Measurements from ENCODE around the gene NFRKB. TPM values are rescaled to one million over a fixed set of nuclear protein-coding genes. Genes with fewer than 3 reads are reported as not detected.
"Not testable (repeated sequence)": the region's sequence is repeated elsewhere in the genome, so short reads cannot be mapped to it uniquely, and the experiment has no call there.

The NFRKB gene
- total RNA-seq, 1 experiment from 2014 or later: 34.2 TPM

- DNase-seq (ENCODE audit: low spot score): no peak
- in situ Hi-C loops (cut with HindIII; ENCODE audit: low sequenced_read_pairs): no loop called here
Observed at GRCh38 chr11:129910360-129910759, 15.0 kb upstream of the NFRKB start.

GRCh38 chr11:129905402-129905801 is 10.0 kb upstream of the NFRKB start:
- no peak for DNase-seq (ENCODE audit: low spot score)
- in situ Hi-C loops (cut with HindIII; ENCODE audit: low sequenced_read_pairs): no loop called here

- DNase-seq (ENCODE audit: low spot score): no peak
- in situ Hi-C loops (cut with HindIII; ENCODE audit: low sequenced_read_pairs): no loop called here
Observed at GRCh38 chr11:129896062-129896461, 684 bp upstream of the NFRKB start.

- DNase-seq (ENCODE audit: low spot score): no peak
- in situ Hi-C loops (cut with HindIII; ENCODE audit: low sequenced_read_pairs): no loop called here
Observed at GRCh38 chr11:129894278-129895125, 876 bp downstream of the NFRKB start.

GRCh38 chr11:129888451-129888850 is 6.9 kb downstream of the NFRKB start:
- in situ Hi-C loops (cut with HindIII; ENCODE audit: low sequenced_read_pairs): no loop called here

GRCh38 chr11:129885381-129885780 is 10.0 kb downstream of the NFRKB start:
- no peak for DNase-seq (ENCODE audit: low spot score)
- in situ Hi-C loops (cut with HindIII; ENCODE audit: low sequenced_read_pairs): no loop called here

More at GRCh38 chr11:129888451-129888850, 6.9 kb downstream of the NFRKB start:
- DNase-seq (ENCODE audit: low spot score): no peak

GRCh38 chr11:129884581-129884980 is 10.8 kb downstream of the NFRKB start:
- DNase-seq (ENCODE audit: low spot score): no peak
- in situ Hi-C loops (cut with HindIII; ENCODE audit: low sequenced_read_pairs): no loop called here

- DNase-seq (ENCODE audit: low spot score): no peak
- in situ Hi-C loops (cut with HindIII; ENCODE audit: low sequenced_read_pairs): no loop called here
Observed at GRCh38 chr11:129881570-129882170, 13.7 kb downstream of the NFRKB start.

GRCh38 chr11:129880311-129880710 is 15.1 kb downstream of the NFRKB start:
- in situ Hi-C loops (cut with HindIII; ENCODE audit: low sequenced_read_pairs): no loop called here
- DNase-seq (ENCODE audit: low spot score): no peak

GRCh38 chr11:129871914-129872313 is 23.5 kb downstream of the NFRKB start:
- in situ Hi-C loops (cut with HindIII; ENCODE audit: low sequenced_read_pairs): no loop called here
- DNase-seq (ENCODE audit: low spot score): no peak

GRCh38 chr11:129868626-129869025 is 26.8 kb downstream of the NFRKB start:
- DNase-seq (ENCODE audit: low spot score); in situ Hi-C loops (cut with HindIII; ENCODE audit: low sequenced_read_pairs): not testable (repeated sequence)

- in situ Hi-C loops (cut with HindIII; ENCODE audit: low sequenced_read_pairs): no loop called here
Observed at GRCh38 chr11:129866311-129866710, 29.1 kb downstream of the NFRKB start.

GRCh38 chr11:129865701-129866100 is 29.7 kb downstream of the NFRKB start:
- no peak for DNase-seq (ENCODE audit: low spot score)
- in situ Hi-C loops (cut with HindIII; ENCODE audit: low sequenced_read_pairs): no loop called here

More at GRCh38 chr11:129866311-129866710, 29.1 kb downstream of the NFRKB start:
- DNase-seq (ENCODE audit: low spot score): no peak

- DNase-seq (ENCODE audit: low spot score): no peak
- in situ Hi-C loops (cut with HindIII; ENCODE audit: low sequenced_read_pairs): no loop called here
Observed at GRCh38 chr11:129864811-129865210, 30.6 kb downstream of the NFRKB start.

GRCh38 chr11:129861702-129862522 is 33.5 kb downstream of the NFRKB start:
- in situ Hi-C loops (cut with HindIII; ENCODE audit: low sequenced_read_pairs): no loop called here
- peak; percentile 6 for DNase-seq (ENCODE audit: low spot score)

- in situ Hi-C loops (cut with HindIII; ENCODE audit: low sequenced_read_pairs): no loop called here
- no peak for DNase-seq (ENCODE audit: low spot score)
Observed at GRCh38 chr11:129856036-129856435, 39.3 kb downstream of the NFRKB start.

- DNase-seq (ENCODE audit: low spot score): no peak
- in situ Hi-C loops (cut with HindIII; ENCODE audit: low sequenced_read_pairs): no loop called here
Observed at GRCh38 chr11:129855086-129855485, 40.3 kb downstream of the NFRKB start.

GRCh38 chr11:129854232-129854805 is 41.1 kb downstream of the NFRKB start:
- in situ Hi-C loops (cut with HindIII; ENCODE audit: low sequenced_read_pairs): no loop called here
- no peak for DNase-seq (ENCODE audit: low spot score)

GRCh38 chr11:129853518-129854231 is 41.7 kb downstream of the NFRKB start:
- in situ Hi-C loops (cut with HindIII; ENCODE audit: low sequenced_read_pairs): no loop called here
- DNase-seq (ENCODE audit: low spot score): no peak
